Measurements from ENCODE around the gene HAGH.

The HAGH gene

DNA sequence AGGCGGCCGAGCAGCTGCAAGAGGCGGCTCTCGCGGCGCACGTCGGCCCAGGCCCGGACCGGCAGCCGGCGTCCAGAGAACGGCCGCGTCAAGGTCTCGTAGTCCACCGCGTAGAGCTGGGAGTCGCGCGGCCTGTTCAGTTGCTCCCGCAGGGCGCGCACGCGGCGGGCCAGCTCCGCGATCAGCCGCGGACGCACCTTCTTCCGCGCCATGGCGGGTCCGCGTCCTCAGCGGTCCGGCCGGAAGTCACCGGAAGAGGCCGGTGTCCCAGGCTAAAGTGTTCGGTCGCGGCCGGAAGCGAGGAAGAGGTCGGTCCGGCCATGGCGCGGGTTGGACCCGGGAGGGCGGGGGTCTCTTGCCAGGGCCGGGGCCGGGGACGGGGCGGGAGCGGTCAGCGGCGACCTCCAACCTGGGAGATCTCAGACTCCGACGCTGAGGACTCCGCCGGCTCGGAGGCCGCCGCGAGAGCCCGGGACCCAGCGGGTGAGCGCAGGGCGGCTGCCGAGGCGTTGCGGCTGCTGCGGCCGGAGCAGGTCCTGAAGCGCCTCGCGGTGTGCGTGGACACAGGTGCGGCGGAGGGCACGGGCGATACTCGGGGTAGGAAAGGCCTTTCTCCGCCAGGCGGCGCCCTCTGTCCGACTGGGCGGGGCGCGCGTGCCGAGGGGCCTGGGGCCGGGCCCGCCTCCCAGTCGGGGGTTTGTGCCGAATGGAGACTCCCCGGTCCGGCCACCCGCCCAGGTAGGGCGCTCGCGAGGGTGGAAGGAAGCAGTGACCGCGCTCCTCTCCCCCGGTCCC is 53.5 kb downstream of the HAGH start, which contains the start of gene MRPS34:
MRPS34 (minus strand) TSS at position 227 of the 795 bp plus-strand sequence; CDS start at position 212, 15 bp downstream.
- DNase-seq = peak; percentile 82

- DNase-seq = peak; percentile 23
Observed at GRCh38 chr16:1772362-1772907, 54.2 kb downstream of the HAGH start, which contains the start of gene EME2. EME2 (plus strand) TSS chr16:1772810; CDS start chr16:1773228, 418 bp downstream.

DNA sequence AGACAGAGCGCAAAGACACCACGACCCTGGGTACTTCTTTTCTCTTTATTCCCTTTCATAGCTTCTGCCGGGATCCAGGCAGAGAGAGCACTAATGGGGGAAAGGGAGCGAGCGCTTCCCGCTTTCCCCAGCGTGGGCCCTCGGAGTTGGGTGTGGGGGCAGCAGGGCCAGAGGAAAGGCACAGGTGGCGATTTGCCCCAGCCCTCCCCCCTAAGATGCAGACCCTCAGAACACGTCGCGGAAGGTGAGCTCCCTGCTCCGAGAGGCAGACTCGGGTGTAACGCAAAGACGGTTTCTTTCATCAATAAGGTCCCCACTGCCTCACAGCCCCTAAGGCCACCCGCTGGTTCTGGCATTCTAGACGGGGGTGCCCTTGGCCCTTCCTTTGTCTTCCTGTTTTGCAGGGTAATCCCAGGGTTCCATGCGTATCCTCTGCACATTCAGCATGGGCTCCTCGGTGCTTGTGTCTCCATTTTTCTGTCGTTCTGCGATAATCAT is 54.7 kb downstream of the HAGH start:
- no peak for DNase-seq

DNA sequence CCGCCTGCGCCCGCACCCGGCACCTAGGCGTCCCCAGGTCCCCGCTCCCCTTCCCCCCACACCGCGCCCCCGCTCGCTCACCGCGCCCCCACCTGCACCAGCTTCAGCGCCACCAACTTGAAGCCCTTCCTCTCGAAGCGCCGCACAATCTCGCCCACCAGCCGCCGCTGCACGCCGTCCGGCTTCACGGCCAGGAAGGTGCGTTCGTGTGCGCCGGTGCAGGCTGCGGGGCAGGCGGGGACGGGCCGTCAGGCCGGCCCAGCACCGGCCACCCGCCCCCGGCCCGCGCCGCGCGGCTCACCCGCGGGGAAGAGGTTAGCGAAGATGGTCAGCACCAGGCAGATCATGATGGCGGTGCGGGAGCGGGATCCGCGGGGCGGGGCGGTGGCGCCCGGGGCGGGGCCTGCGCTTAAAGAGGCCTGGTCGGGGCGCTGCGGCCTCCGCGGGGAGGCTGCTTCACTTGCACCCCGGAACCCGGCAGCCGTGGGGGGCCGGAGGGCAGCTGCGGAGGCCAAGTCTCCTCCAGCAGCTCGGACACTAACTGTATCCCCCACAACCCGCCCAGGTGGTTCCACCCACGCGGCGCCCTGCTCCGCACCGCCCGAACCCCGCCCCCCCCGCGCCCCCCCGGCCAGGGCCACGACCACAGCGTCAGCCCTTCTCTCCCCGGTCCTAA is 55.3 kb downstream of the HAGH start, which contains the start of gene NME3:
NME3 (minus strand) TSS at position 356 of the 676 bp plus-strand sequence; CDS start at position 347, 9 bp downstream.
- peak; percentile 41 for DNase-seq

DNA sequence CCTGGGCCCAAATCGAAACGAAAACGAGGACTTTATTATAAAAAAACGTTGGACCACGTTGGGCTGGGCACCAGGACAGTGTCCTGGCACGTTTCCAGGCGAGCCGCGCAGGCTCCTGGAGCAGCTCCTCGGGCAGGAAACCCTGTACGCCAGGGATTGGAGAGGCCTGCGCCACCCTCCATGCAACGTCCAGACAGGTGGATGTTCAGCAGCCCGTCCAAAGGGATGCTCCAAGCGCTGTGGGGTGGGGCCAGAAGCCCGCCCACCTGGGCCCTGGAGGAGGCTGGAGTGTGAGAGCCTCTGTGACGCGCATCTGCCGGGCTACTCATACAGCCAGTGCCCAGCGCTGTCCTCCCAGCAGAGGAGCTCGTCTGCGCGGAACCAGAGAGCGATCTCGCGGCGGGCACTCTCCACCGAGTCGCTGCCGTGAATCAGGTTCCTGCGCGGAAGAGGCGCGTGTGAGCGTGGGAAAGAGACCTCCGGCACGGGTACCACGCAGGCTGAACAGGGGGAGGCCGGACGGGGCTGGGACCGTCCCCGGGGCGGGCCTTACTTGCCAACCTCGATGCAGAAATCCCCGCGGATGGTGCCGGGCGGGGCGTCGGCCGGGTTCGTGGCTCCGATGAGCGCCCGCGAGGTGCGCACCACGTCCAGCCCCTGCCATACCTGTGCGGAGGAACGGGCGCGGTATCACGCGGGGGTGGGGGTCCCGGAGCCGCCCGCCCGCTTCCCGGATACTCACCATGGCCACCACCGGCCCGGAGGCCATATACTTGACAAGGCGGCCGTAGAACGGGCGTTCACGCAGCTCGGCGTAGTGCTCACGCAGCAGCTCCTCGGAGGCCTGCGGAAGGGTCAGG is 56.1 kb downstream of the HAGH start:
- DNase-seq = peak; percentile 58

DNA sequence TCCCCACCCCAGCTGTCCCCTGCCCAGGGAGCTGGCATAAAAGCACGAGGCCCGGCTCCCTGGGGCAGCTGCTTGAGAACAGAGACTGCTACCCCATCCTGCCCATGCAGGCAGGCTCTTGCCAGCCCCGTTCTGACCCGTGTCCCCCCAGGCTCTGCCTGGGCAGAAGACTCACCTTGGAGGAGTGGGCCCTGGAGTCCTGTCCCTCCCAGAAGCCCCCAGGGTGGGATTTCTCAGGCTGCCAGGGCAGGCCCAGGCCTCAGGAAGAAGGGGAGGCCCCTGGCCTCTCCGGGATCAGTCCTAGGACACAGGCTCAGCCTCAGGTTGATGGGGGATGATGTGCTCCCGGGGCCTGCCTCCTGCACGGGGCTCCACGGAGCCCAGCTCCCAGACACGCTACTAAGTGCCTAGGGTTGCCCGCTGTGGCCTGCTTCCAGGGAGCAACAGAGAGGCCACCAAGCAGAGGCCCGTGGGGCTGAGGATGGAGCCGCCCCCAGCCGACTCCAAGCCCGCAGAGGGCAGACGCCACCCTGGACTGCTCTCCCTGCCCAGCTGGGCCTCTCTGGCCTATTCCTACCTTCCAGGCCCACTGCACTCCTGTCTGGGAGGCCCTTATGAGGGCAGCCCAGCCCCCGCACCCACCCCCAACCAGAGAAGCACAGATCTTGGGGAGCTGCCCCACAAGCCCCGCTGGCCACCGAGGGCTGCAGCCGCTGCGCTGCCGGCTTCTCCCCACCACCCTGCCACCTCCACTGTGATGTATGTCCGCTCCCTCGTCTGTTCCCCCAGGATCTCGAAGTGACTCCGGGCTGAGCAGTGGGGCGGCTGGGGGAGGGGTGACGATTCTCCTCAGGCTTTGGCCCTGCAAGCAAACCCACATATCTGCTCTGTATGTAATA is 57.0 kb downstream of the HAGH start:
- no peak for DNase-seq

- DNase-seq = no peak
Observed at GRCh38 chr16:1768767-1769401, 57.7 kb downstream of the HAGH start.

GRCh38 chr16:1768061-1768766 is 58.4 kb downstream of the HAGH start:
- no peak for DNase-seq

DNA sequence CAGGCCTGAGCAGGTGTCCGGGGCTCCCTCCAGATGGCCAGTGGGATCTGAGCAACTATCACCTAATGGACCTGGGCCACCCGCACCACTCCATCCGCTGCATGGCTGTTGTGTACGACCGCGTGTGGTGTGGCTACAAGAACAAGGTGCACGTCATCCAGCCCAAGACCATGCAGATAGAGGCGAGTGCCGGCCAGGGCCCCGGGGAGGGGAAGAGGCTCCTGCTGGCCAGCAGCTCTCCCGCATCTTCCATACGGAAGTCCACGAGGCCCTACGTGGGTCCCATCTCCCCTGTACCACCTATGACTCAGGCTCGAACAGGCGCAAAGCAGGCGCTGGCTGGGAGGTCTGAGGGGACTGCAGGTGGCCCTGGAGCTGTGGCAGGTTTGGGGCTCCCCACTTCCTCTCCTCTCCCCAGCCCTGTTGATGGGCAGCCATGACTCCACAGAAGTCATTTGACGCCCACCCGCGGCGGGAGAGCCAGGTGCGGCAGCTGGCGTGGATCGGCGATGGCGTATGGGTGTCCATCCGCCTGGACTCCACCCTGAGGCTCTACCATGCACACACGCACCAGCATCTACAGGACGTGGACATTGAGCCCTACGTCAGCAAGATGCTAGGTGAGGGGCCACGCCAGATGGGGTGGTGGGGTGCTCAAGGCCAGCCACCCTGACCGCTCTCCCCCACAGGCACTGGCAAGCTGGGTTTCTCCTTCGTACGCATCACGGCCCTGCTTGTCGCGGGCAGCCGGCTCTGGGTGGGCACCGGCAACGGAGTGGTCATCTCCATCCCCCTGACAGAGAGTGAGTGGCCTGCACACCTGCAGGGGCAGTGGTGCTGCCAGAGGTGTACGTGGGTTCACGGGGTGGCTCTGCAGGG is 59.3 kb downstream of the HAGH start:
- DNase-seq = no peak

DNA sequence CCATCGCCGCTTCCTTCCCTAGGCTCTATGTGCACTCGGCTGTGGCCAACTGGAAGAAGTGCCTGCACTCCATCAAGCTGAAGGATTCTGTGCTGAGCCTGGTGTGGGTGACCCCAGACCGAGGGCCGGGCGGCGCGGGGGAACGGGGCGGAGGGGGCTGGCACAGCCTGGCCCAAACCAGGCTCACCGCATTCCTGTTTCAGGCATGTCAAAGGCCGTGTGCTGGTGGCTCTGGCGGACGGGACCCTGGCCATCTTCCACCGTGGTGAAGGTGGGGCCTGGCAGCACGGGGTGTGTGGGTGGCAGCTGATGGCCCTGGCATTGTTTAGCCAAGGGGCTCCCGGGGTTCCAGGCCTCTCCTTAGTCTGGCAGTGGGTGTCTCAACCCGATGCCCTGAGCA is 59.9 kb downstream of the HAGH start:
- no peak for DNase-seq

GRCh38 chr16:1766231-1766630 is 60.4 kb downstream of the HAGH start:
- DNase-seq = no peak

- no peak for DNase-seq
Observed at GRCh38 chr16:1765826-1766225, 60.8 kb downstream of the HAGH start.

- DNase-seq = no peak
Observed at GRCh38 chr16:1764971-1765370, 61.7 kb downstream of the HAGH start.

GRCh38 chr16:1763521-1764511 is 62.8 kb downstream of the HAGH start:
- no peak for DNase-seq

- DNase-seq = no peak
Observed at GRCh38 chr16:1762879-1763520, 63.6 kb downstream of the HAGH start.

DNA sequence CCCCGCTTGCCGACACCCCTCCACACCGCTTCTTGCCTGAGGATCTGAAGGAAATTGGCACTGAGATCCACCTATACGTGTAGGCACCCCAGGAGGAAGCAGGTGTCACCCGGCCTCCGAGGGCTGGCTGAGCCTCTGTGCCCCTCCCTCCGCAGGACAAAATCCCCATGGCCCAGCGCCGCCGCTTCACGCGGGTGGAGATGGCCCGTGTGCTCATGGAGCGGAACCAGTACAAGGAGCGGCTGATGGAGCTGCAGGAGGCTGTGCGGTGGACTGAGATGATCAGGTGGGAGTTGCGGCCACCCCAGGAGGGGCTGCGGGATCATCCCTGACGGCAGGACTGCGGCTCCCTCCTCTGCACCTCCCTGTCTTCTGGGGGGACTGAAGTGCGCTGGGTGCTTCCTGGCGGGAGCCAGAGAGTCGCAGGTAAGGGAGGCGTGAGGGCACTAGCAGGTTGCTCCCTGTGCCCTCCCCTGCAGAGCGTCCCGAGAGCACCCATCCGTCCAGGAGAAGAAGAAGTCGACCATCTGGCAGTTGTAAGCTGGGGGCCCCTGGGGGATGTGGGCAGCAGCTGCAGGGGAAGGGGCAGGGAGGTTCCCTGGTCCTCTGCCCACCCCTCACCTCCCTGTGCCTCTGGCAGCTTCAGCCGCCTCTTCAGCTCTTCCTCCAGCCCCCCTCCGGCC is 64.3 kb downstream of the HAGH start:
- no peak for DNase-seq

GRCh38 chr16:1761751-1762150 is 64.9 kb downstream of the HAGH start:
- no peak for DNase-seq
